K562 (cell line): ENCODE measurements around the gene IRGQ. TPM values are rescaled to one million over a fixed set of nuclear protein-coding genes. Genes with fewer than 3 reads are reported as not detected.

Experiments
- CBFA2T3 ChIP-seq: fragments of 450-650 bp; IDR thresholded peaks from 2 replicates; pipeline ENCODE4 v1.6.1; 2017
- FOXK1 ChIP-seq: sonication (generic); formaldehyde crosslinking; IDR thresholded peaks from 2 replicates; pipeline ENCODE4 v1.8.0; 2022; ENCODE audit warnings: missing genetic modification reagents, mild to moderate bottlenecking, borderline replicate concordance
- ILF3 ChIP-seq: fragments of 450-650 bp; IDR thresholded peaks from 2 replicates; pipeline ENCODE4 v1.6.1; 2018; ENCODE audit warnings: antibody characterized with exemption, mild to moderate bottlenecking, moderate library complexity, borderline replicate concordance
- MIER1 ChIP-seq: fragments of 450-650 bp; IDR thresholded peaks from 2 replicates; pipeline ENCODE4 v1.6.1; 2016; ENCODE audit warnings: antibody characterized with exemption, mild to moderate bottlenecking, low read depth
- SMAD3 ChIP-seq: fragments of 450-650 bp; formaldehyde crosslinking; conservative IDR thresholded peaks from 2 replicates; pipeline ENCODE4 v1.4.0; 2020; ENCODE audit warnings: mild to moderate bottlenecking
- SRSF7 ChIP-seq: fragments of 200-400 bp; formaldehyde crosslinking; optimal IDR thresholded peaks from 2 replicates; pipeline ENCODE3; 2017; ENCODE audit warnings: mild to moderate bottlenecking, low read depth, low read length
- ZFP30 ChIP-seq: fragments of 250-450 bp; sonication (Bioruptor Pico); IDR thresholded peaks from 2 replicates; pipeline ENCODE4 v1.8.0; 2022; ENCODE audit warnings: moderate library complexity, mild to moderate bottlenecking, inconsistent platforms, borderline replicate concordance
- ZNF232 ChIP-seq: sonication (generic); formaldehyde crosslinking; IDR thresholded peaks from 2 replicates; pipeline ENCODE4 v1.8.0; 2022; ENCODE audit warnings: mild to moderate bottlenecking, missing genetic modification reagents
- ZNF408 ChIP-seq: fragments of 250-450 bp; sonication (Bioruptor Pico); IDR thresholded peaks from 2 replicates; pipeline ENCODE4 v1.4.0; 2020; ENCODE audit warnings: low read depth, mild to moderate bottlenecking, moderate library complexity
- ZNF507 ChIP-seq: conservative IDR thresholded peaks from 2 replicates; pipeline ENCODE4 v1.6.1; 2017; ENCODE audit warnings: missing genetic modification characterization, missing compliant biosample characterization
- ZSCAN29 ChIP-seq: fragments of 450-650 bp; IDR thresholded peaks from 2 replicates; pipeline ENCODE4 v1.6.1; 2017
- polyA plus RNA-seq, 8 experiments: library from polyadenylated mRNA; depleted of rRNA in 4 of 8; stranded (reverse) in 5 of 8; unstranded in 3 of 8; fragments of >200 nt; fragmentation: Nextera tagmentation in 2 of 8; fragmentation: Illumina TruSeq in 1 of 8; extraction: Ambion mirVana in 2 of 8; extraction: Trizol in 1 of 8; gene quantifications; 2 replicates each; pipeline versions ENCODE4 v1.2.1 to v1.2.3, GENCODE V29; 2011 to 2014; ENCODE audit warnings: inconsistent platforms in 1 of 8, missing spikeins in 1 of 8
- total RNA-seq, 7 experiments: library from RNA; depleted of rRNA in 6 of 7; stranded (reverse); fragments of >200 nt in 6 of 7; fragmentation: Illumina TruSeq in 2 of 7; extraction: Trizol in 2 of 7; gene quantifications; 2 replicates each; pipeline versions ENCODE4 v1.2.1 to v1.2.3, GENCODE V29; 2011 to 2021; ENCODE audit warnings: low replicate concordance in 1 of 7
- TF ChIP-seq, protein P1 (sequence below): sonication (generic); formaldehyde crosslinking; IDR thresholded peaks from 2 replicates; pipeline ENCODE4 v1.8.0; 2022; ENCODE audit warnings: mild to moderate bottlenecking, low read depth, missing genetic modification reagents
- TF ChIP-seq, protein P2 (sequence below): sonication (generic); formaldehyde crosslinking; IDR thresholded peaks from 2 replicates; pipeline ENCODE4 v1.8.0; 2023; ENCODE audit warnings: missing genetic modification reagents, mild to moderate bottlenecking, borderline replicate concordance
- TF ChIP-seq, protein P3 (sequence below): fragments of 250-450 bp; sonication (Bioruptor Pico); IDR thresholded peaks from 2 replicates; pipeline ENCODE4 v1.5.0; 2020; ENCODE audit warnings: mild to moderate bottlenecking

Gene IRGQ
- total and polyA plus RNA-seq, 9 of the 15 experiments (the other 6 are each of a cell fraction or from before 2014, with no cell fraction given): 3.5 to 19.2 (median 7.9) TPM

DNA sequence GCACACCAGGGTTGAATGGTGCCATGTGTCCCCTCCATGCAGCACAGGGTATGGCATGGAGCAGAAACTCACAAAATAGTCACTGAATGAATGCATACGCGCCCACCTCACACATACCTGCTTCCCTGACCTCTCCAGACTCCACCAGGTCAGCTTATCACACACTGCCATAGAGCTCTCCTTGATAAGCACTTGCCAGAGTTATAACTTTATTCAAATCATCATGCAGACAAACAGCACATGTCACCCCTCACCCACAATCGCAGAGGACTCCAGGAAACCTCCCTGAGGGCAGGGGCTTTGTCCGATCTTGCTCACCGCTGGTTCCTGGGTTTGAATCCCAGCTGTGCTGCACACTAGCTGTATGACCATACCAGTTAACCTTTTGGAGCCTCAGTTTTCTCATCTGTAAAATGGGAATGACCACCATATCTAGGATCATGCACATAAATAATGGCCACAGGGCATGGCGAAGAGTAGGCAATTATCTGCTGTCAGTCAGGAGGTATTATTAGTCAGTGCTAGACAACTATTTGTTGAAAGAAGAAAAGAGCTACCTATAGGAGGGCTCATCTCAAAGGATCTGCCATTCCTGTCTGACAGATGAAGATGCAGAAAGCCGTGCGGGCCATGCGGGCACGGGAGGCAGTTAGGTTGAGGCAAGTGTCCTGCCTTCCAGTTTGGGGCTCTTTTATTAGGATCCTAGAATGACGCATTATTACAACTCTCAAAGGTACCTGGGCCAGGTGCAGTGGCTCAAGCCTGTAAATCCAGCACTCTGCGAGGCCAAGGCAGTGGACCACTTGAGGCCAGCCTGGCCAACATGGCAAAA is 34.6 kb downstream of the IRGQ start (continued):
- TF ChIP-seq, protein P1, sequence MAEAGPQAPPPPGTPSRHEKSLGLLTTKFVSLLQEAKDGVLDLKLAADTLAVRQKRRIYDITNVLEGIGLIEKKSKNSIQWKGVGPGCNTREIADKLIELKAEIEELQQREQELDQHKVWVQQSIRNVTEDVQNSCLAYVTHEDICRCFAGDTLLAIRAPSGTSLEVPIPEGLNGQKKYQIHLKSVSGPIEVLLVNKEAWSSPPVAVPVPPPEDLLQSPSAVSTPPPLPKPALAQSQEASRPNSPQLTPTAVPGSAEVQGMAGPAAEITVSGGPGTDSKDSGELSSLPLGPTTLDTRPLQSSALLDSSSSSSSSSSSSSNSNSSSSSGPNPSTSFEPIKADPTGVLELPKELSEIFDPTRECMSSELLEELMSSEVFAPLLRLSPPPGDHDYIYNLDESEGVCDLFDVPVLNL (CRISPR knock-in tag): no peak
- TF ChIP-seq SRSF7 (no peak), ZNF507 (tag) (no peak), ZFP30 (CRISPR knock-in tag) (no peak), ILF3 (no peak), MIER1 (no peak), ZNF232 (no peak), CBFA2T3 (peak; percentile 62), ZSCAN29 (no peak), FOXK1 (no peak), ZNF408 (CRISPR knock-in tag) (no peak), SMAD3 (CRISPR knock-in tag) (no peak)
- TF ChIP-seq, protein P2, sequence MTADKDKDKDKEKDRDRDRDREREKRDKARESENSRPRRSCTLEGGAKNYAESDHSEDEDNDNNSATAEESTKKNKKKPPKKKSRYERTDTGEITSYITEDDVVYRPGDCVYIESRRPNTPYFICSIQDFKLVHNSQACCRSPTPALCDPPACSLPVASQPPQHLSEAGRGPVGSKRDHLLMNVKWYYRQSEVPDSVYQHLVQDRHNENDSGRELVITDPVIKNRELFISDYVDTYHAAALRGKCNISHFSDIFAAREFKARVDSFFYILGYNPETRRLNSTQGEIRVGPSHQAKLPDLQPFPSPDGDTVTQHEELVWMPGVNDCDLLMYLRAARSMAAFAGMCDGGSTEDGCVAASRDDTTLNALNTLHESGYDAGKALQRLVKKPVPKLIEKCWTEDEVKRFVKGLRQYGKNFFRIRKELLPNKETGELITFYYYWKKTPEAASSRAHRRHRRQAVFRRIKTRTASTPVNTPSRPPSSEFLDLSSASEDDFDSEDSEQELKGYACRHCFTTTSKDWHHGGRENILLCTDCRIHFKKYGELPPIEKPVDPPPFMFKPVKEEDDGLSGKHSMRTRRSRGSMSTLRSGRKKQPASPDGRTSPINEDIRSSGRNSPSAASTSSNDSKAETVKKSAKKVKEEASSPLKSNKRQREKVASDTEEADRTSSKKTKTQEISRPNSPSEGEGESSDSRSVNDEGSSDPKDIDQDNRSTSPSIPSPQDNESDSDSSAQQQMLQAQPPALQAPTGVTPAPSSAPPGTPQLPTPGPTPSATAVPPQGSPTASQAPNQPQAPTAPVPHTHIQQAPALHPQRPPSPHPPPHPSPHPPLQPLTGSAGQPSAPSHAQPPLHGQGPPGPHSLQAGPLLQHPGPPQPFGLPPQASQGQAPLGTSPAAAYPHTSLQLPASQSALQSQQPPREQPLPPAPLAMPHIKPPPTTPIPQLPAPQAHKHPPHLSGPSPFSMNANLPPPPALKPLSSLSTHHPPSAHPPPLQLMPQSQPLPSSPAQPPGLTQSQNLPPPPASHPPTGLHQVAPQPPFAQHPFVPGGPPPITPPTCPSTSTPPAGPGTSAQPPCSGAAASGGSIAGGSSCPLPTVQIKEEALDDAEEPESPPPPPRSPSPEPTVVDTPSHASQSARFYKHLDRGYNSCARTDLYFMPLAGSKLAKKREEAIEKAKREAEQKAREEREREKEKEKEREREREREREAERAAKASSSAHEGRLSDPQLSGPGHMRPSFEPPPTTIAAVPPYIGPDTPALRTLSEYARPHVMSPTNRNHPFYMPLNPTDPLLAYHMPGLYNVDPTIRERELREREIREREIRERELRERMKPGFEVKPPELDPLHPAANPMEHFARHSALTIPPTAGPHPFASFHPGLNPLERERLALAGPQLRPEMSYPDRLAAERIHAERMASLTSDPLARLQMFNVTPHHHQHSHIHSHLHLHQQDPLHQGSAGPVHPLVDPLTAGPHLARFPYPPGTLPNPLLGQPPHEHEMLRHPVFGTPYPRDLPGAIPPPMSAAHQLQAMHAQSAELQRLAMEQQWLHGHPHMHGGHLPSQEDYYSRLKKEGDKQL (CRISPR knock-in tag): no peak
- TF ChIP-seq, protein P3, sequence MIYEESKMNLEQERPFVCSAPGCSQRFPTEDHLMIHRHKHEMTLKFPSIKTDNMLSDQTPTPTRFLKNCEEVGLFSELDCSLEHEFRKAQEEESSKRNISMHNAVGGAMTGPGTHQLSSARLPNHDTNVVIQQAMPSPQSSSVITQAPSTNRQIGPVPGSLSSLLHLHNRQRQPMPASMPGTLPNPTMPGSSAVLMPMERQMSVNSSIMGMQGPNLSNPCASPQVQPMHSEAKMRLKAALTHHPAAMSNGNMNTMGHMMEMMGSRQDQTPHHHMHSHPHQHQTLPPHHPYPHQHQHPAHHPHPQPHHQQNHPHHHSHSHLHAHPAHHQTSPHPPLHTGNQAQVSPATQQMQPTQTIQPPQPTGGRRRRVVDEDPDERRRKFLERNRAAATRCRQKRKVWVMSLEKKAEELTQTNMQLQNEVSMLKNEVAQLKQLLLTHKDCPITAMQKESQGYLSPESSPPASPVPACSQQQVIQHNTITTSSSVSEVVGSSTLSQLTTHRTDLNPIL (CRISPR knock-in tag): no peak
- TF ChIP-seq, all 486 proteins: peak for 15
